ENCODE data around the gene EID1.

DNA sequence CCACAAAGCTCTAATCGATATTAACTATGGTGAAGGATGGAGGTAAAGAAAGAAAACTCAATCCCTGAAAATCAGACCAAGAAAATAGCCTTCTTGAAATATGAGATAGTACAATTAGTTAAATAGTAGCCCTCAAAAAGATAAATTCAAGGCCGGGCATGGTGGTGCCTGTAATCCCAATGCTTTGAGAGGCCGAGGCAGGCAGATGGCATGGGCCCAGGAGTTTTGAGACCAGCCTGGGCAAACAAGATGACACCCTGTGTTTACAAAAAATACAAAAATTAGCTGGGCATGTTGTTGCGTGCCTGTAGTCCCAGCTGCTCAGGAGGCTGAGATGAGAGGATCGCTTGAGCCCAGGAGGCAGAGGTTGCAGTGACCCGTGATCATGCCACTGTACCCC is 35.4 kb upstream of the EID1 start:
- TF ChIP-seq, protein P1, sequence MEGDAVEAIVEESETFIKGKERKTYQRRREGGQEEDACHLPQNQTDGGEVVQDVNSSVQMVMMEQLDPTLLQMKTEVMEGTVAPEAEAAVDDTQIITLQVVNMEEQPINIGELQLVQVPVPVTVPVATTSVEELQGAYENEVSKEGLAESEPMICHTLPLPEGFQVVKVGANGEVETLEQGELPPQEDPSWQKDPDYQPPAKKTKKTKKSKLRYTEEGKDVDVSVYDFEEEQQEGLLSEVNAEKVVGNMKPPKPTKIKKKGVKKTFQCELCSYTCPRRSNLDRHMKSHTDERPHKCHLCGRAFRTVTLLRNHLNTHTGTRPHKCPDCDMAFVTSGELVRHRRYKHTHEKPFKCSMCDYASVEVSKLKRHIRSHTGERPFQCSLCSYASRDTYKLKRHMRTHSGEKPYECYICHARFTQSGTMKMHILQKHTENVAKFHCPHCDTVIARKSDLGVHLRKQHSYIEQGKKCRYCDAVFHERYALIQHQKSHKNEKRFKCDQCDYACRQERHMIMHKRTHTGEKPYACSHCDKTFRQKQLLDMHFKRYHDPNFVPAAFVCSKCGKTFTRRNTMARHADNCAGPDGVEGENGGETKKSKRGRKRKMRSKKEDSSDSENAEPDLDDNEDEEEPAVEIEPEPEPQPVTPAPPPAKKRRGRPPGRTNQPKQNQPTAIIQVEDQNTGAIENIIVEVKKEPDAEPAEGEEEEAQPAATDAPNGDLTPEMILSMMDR (IDR thresholded peaks at IDR 0.05; ENCODE audit: low read length), result no peak
- TF ChIP-seq EZH2 (optimal IDR thresholded peaks at IDR 0.05; ENCODE audit: low read depth, low read length), result no peak
- no peak for TF ChIP-seq EZH2phosphoT487 (IDR thresholded peaks at IDR 0.05; ENCODE audit: low read length)

Measured in MM.1S (cell line).